ENCODE results near the gene PRR13.

DNA sequence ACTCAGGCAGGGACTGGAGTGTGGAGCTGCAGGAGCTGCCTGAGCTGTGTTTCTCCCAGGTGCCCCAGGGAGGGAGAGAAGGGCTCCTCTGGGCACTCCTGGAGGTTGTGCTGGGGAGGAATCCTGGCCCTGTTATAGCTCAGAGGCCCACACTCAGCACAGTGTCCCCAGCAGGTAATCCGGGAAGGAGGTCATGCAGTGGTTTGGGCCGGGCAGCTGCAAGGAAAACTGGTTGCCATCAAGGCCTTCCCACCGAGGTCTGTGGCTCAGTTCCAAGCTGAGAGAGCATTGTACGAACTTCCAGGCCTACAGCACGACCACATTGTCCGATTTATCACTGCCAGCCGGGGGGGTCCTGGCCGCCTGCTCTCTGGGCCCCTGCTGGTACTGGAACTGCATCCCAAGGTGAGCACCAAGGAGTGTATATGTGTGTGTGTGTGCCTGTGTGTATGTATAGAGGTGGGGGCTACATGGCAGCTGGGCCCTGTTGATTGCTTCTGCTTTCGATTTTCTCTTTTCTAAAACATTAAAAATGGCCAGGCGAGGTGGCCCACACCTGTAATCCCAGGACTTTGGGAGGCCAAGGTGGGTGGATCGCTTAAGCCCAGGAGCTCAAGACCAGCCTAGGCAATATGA lies 15.9 kb upstream of the PRR13 start:
- TF ChIP-seq, protein P1, sequence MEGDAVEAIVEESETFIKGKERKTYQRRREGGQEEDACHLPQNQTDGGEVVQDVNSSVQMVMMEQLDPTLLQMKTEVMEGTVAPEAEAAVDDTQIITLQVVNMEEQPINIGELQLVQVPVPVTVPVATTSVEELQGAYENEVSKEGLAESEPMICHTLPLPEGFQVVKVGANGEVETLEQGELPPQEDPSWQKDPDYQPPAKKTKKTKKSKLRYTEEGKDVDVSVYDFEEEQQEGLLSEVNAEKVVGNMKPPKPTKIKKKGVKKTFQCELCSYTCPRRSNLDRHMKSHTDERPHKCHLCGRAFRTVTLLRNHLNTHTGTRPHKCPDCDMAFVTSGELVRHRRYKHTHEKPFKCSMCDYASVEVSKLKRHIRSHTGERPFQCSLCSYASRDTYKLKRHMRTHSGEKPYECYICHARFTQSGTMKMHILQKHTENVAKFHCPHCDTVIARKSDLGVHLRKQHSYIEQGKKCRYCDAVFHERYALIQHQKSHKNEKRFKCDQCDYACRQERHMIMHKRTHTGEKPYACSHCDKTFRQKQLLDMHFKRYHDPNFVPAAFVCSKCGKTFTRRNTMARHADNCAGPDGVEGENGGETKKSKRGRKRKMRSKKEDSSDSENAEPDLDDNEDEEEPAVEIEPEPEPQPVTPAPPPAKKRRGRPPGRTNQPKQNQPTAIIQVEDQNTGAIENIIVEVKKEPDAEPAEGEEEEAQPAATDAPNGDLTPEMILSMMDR (IDR thresholded peaks at IDR 0.05) = no peak
- no peak for TF ChIP-seq POLR2AphosphoS5 (IDR thresholded peaks at IDR 0.05)

All from transverse colon (tissue), 4 donors.